ENCODE measurements around the gene TADA3.
A peak's percentile ranks its signal among the peaks of the same experiment; 100 is the strongest.

TADA3 gene

DNA sequence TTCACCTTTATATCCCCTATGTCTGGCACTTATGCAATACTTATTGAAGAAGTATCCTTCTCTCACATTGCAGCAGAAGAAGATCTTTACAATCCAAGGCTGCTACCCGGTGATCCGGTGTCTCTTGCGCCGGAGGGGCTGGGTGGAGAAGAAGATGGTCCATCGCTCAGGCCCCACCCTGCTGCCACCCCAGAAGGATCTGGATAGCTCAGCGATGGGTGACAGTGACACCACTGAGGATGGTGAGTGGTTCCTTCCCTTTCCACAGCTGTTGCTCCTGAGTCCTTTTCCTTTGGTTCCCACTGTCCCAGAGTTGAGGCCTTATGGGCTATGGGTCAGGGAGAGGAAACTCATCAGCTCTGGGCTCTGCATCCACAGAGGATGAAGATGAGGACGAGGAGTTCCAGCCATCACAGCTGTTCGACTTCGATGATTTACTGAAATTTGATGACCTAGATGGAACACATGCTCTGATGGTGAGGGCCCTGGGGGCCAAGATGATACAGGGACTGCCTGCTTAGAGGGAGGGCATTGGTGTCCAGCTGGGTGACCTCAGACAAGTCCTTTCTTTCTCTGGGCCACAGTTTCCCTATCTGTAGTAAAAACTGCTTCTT is 20.7 kb upstream of the TADA3 start:
- no peak for DNase-seq

DNA sequence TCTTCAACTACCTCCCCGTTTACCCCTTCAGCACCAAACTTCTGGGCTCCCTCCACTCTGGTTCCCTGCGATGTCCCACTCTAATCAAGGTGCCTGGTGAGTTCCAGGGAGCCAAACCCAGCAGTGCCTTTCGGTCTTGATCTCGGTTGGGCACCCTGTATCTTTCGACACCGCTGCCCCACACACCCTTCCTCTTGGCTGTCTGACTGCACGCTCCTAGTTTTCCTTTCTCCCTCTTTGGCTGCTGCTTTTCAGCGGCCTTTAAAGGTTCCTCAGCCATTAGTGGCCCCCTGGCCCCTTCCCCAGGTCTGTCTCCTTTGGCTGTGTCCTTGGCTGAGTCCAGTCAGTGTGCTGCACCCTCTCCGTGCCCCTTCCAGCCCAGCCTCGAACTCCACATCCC is 18.6 kb upstream of the TADA3 start:
- no peak for DNase-seq

DNA sequence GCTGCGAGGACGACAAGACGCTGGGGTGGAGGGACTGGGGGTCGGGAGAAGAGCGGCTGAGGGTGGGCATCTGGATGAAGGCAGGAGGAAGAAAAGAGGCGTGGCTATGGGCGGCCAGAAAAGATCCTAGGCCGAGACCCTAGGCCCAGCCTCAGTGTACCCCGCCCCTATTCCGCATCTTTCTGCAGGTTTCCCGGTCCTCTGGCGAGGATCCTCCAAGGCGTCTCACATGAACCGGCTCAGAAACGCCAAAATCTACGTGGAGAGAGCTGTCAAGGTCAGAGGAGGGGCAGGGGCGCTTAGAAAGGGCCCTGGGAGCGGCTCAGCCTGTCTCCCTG is 18.1 kb upstream of the TADA3 start:
- peak; percentile 50 for DNase-seq

DNA sequence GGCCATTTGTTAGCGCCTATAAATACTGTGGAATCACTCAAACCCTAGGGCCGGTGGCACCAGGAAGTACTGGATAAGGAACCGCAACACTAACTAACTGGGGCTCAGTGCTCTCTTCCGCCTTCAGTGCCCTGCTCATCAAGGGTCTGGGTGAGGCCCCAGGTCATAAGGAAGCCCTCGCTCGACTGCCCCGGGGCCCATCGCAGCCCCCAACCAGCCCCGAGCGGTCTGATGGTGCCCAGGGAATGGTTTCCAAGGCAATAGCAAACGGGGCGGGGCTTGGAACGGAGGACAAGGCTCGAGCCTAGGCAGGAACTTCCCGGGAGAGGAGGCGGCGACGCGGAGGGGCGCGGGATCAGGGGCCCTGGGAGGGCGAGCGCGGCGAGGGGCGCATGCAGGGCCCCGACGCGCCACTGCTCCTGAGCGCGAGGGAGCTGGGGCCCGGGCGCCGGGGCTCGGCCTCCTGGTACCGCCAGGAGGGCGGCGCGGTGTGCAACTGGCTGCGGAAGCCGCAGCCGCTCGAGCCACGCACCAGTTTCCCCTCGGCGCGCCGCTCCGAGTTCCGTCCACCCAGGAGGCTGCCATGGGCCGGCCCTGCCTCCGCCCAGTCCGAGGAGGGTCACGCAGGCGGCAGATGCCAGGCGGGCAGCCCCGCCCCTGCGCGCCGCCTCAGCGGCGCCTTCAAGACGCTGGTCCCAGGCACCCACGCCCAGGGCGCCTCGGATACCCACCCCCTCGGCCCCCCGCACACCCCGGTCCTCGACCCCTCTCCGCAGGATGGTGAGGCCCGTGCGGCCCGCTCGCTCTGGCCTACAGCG is 17.6 kb upstream of the TADA3 start, which contains the start of gene TTLL3:
TSS of gene TTLL3 (plus strand) at position 648 of the 818 bp plus-strand sequence. CDS start 400 bp downstream, outside the sequence.
- DNase-seq: peak; percentile 80

DNA sequence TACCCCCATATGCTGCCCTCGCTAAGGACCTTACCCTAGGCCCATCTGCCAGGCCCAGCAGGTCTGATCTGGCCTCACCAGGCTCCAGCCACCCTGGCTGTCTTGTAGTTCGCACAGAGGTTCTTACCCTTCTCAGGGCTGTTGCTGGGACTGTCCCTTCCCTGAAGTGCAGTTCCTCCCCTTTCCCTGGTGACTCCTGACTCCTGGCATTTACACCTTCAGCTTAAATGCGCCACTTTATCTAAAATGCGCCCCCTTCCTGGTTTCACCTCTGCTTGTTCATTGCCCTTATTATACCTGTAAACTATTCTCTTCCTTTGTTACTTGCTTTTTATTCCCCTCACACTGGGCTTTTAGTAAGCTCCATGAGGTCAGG is 17.0 kb upstream of the TADA3 start:
- DNase-seq: no peak

DNA sequence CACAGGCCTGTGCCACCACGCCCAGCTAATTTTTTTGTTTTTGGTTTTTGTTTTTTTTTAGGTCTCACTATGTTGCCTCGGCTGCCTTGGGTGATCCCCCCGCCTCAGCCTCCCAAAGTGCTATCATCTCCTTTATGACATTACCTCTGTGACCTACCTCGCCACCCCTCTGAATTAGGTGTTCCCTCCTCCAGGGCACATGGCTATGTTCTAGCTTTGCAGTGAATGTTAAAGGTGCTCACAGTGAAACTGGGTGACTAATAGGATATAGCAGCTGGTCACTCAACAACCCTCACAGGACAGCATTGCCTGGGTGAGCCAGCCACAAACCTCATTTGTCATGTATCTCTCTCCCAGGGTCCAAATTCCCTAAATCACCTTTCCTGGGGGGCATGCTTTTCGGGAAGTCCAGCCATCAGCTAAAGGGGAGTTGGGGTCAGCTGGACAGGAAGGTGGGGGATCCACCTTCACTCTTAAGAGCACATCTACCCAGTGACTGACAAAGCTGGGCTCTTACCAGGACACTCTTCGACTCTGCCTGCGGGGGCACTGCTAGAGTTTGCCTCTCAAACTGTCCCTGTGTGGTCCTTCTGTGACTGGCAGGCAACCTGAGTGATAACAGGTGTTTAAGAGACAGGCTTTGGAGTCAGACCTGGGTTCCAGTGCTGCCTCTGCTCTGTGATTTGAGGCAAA is 16.2 kb upstream of the TADA3 start:
- DNase-seq: no peak

DNA sequence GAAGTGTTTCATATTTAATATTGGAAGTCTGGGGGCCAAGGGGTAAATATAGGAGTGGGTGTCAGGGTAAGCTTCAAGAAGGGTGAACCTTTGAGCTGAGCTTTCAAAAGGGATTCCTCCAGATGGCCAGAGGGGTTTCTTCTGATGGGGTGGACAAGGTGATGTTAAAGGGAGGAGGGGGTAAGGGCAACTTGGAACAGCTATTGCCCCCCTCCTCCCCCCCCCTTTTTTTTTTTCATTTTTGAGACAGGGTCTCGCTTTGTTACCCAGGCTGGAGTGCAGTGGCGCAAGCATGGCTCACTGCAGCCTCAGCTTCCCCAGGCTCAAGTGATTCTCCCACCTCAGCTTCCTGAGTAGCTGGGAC is 15.7 kb upstream of the TADA3 start:
- DNase-seq: no peak

DNA sequence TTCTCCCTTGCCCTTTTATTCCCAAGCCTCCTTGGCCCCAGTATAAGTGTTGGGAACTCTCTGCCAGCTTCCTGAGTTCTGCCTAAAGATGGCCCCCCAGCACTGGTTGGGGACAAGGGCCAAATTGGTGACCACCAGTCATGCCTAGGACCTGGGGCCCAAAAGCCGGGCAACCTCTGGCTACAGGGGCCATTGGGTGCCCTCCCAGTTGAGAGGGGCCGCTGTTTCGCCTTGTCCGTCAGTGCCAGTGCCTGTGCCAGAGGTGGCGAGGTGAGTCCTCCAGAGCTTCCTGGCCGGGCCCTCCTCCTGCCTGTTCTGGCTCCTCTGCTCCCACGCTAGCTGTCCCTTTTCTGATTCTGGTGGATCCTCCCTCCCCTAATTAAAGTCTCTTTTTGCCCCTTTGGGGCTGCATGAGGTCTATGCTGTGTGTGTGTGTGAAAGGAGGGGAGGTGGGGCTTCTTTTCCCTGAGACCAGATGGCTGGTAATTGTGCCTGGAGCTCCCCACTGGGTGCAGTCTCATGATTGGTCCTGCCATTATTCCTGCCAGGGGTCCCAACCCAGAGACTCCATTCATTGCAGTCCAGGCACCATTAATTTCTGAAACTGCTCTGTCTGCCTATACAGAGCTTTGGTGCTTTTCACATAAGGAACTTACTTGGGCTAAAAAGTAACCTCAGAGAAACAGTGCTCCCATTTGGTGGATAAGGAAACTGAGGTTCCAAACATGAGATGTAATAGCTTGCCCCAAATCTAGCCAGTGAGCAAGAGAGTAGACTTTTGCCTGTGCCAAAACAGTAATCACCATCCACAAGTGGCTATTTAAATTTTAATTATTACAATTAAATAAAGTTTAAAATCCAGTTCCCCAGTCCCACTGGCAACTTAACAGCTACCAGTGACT is 14.7 kb upstream of the TADA3 start:
- DNase-seq: no peak

DNA sequence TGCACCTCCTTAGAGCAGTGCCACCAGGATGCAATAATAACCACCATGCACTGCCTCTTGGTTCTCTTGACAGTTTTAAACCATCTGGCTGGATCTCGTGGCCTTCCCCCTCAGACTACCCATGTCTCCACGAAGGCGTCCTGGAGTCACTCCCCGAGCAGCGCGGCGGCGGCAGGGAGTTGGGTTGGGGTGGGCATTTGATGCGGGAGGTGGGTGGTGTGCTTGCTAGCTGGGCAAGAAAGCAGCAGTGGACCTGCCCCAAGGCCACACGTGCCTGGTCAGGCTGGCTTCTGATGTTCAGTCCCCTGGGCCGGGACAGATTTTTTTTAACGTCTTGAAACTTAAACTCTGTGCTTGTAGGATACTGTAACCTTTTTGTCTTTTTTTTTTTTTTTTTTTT is 13.9 kb upstream of the TADA3 start:
- no peak for DNase-seq

DNA sequence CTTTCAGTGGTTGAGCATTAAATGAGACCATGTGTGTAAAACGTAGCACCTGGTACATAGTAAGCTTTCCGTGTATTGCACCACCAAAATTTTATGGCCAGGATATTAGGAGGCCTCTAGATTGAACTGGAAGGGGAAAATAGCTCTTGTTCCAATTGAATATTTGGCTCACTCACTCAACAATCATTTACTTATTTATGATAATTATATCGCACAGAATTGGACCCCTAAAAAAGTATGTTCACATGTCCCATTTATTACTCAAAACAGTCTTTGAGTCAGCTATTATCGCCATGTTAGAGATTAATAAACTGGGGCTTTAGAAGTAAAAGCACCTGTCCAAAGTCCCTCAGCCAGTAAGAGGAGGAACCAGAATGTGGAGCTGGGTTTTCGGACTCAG is 12.7 kb upstream of the TADA3 start:
- no peak for DNase-seq

DNA sequence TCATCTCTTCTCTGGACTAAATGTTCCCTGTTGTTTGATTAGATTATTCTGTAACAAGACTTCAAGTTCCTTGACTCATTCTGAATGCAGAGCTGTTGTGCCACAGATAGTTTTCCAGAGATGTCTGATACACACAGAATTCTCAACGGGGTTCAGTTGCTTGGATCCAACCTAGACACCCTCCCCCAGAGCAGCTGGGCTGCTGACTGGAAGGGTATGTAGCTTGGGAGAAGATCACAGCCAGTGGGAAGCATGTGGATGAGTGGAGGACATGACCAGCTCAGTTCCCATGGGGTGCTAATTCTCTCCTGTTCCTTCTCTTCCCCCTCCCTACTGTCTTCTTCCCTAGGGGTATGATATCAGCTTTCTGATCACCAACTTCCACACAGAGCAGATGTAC is 11.2 kb upstream of the TADA3 start:
- no peak for DNase-seq

DNA sequence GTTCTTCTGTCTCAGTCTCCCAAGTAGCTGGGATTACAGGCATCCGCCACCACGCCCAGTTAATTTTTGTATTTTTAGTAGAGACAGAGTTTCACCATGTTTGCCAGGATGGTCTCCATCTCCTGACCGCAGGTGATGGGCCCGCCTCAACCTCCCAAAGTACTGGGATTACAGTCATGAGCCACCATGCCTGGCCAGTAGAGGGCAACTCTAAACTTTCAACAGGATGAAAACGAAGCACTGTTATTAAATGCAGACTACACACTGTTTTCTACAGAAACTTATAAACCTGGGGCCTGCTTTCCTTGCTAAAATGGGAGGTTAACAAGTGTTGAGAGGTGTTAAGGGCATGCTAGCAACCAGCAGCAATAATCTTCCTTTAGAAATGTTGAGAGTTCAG is 8.3 kb upstream of the TADA3 start:
- no peak for DNase-seq

DNA sequence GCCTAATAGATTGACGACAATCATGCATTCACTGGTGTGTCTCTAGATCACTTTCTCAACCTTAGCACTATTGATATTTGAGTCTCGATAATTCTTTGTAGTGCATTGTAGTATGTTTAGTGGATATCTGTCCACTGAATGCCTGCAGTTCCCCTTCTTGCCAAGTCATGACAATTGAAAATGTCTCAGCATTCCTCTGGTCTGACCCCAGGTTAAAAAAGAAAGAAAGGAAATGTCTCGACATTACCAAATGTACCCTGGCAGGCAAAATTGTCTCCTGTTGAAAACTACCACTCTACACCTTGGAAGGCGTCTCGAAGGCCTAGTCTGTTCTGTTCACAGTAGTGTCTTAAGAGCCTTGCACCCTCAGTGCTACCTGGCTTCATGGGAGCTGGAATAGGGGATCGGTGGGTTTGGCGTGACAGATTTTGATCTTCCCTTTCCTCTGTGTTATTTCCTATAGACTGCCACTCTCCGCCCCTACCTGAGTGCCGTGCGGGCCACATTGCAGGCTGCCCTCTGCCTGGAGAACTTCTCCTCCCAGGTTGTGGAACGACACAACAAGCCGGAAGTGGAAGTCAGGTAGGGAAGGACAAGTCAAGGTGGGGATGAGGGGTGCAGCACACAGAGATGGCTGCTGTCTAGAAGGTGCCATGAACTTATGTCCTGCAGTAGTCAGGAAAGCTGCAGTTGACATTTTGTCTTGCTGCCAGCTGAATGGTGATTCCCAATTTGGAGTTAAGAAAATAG is 5.1 kb upstream of the TADA3 start:
- DNase-seq: no peak

DNA sequence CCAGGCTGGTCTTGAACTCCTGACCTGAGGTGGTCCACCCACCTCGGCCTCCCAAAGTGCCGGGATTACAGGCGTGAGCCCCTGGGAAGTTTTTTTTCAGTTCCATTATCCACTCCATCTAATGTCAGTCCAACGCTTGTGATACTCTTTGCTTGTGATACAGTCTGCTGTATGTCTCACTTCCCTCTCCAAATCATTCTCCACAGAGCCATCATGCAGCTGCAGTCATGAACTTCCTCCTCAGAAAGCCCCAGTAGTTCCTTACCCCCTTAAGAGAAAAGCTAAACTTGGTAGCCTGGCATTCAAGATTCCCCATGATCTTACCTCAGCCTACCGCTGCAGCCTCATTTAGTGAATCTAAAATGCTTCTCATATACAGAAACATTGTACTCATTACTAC is 2.9 kb upstream of the TADA3 start:
- DNase-seq: no peak

DNA sequence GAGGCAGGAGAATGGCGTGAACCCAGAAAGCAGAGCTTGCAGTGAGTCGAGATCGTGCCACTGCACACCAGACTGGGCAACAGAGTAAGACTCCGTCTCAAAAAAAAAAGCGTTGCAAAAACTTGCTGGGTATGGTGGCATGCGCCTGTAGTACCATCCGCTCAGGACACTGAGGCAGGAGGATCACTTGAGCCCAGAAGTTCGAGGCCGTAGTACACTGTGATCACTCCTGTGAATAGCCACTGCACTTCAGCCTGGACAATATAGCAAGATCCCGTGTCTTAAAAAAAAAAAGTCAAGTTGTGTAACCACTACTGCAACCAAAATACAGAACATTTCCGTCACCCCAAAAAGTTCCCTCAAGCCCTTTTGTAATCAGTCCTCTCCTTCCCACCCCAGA is 2.1 kb upstream of the TADA3 start:
- DNase-seq: no peak

DNA sequence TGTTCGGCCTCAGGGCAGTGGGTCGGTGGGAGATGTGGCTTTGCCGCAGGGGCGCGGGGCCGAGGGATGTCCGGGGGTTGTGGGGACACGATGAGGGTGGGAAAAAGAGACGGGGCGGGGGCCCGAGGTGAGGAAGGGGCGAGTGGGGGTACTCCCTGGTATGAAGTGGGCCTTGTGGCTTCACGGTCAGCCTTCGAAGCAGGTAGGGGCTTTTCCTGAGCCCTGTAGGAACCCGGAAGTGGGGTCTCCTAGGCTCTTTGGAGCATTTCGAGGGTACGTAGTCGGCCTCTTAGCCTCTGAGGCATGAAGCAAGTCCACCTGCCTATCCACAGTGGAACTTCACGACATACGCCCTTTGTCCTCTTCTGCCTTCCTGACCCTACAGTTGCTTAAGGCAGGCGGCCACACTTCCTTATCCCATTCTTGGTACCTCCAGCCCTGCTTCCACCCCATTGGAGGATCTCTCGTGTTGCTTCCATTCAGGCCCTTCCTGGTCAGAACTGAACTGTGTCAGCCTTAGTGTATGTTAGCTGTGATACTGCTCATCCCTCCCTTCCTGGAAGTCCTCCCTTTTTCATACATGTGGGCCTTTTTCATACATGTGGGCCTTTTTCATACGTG is 998 bp upstream of the TADA3 start:
- DNase-seq: no peak

DNA sequence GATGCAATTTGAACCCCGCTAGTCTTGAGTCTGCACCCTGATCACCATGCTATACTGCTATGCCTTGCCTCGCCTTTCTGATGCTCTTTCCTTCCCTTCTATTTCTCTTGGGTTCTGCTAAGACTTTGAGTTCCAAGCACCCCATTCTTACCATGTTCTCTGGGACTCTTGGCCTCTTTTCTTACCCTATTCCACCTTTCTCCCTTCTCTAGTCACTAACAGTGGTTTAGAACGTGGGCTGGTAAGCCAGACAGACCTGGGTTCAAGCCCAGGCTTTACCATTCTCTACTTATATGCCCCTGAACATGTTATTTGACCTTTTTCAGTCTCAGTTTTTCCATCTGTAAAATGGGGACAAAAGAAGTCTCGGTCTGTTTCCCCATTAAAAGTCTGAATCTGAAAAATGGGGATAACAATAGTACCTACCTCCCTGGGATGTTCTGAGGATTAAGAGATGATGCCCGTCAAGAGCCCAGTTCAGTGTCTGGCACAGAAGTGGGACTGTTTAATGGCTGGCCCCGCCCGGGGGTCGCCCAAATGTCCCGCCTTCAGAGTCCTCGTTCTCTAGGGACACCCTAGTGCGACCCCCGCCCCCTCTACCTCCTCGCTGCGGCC is 376 bp downstream of the TADA3 start:
- no peak for DNase-seq

DNA sequence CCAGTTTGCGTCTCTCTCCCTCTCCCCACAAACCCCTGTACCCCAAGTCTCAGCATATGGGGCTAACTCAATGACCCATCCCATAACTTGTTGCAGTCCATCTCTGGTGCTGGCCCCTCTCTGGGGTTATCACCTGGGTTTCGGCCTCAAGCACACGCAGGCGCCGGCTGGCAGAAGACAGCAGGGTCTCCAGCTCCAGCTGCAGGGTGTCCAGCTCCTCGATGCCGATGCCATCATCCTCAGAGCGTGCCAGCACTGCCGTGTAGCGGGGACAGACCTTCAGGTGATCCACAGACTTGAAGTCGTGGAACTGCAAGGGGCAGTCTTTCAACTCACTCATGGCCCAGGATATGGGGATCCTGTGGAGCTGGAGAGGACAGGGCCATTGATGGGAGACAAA is 1.1 kb downstream of the TADA3 start:
- DNase-seq: no peak

DNA sequence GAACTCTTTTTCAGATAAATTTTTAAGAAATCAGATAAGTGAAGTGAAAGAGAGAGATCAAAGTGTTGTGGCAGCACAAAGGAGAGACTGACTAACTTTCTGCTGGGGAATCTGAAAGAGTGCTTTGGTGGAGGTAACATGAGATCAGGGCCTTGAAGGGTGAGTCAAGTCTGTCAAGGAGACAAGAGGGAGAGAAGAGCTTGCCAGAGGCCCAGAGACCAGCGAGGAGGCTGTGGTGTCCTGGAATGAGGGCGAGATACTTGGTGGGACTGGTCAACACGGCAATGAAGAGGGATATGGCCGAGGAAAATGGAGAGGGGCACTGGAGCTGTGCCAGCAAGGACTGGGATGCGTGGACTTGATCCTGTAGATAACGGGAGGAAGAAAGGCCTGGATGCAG is 4.6 kb downstream of the TADA3 start:
- no peak for DNase-seq

DNA sequence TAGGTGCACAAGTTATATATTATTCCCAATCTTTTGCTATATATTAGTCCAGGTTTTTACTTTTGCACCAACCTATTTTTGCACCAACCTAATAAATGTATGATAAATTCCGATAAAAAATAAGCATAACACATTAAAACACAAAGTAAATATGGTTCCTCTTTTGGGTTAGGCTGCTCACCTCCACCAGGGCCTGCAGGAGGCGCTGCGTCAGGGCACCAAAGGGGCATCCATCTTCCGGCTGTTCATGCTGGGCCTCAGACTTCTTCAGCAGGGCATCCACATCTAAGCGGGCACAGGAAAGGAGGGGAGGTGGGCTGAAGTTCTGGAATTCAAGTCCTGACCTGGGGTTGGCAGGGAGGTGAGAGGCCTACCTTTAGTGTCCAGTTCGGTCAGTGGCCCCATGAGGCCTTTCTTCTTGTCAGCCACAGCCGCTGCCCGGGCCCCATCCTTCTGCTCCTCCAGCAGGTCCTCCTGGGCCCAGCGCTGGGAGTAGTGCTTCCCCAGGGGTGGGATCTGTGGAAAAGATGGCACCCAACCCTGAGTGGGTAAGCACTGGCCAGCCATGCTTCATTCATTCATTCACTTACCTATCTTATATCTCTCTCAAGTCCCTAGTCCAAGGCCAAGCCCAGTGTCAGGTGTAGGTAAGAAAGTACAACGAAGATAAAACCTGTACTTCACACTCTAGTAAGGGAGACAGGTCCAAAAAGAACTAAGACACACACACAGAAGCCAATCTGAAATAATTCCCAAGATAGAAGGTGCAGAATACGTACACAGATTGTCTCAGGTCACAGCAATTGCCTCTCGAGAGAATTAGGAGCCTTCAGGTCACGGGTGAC is 5.2 kb downstream of the TADA3 start:
- DNase-seq: no peak

Data from right kidney (tissue), 1 donor.